ENCODE measurements around the gene ZNF518A.
"Not testable (repeated sequence)": the region's sequence is repeated elsewhere in the genome, so short reads cannot be mapped to it uniquely, and the experiment has no call there.

The ZNF518A gene

DNA sequence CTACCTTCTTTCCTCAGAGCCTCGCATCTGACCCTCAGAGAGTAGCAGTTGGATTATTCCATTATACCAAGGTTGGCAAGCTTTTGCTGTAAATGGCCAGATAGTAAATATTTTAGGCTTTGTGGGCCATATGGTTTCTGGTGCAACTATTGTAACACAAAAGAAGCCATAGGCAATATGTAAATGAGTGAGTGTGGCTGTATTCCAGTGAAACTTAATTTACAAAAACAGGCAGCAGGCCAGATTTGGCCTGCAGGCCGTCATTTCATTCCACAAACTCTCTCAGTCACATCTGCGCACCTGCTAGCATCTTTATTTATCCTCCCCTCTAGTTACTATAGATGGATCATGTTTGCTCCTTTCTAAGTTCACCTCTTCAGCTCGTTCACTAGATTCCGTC lies 6.7 kb downstream of the ZNF518A start:
- no peak for DNase-seq (ENCODE audit: low read depth in 2 of 3, low spot score in 1 of 3)

DNA sequence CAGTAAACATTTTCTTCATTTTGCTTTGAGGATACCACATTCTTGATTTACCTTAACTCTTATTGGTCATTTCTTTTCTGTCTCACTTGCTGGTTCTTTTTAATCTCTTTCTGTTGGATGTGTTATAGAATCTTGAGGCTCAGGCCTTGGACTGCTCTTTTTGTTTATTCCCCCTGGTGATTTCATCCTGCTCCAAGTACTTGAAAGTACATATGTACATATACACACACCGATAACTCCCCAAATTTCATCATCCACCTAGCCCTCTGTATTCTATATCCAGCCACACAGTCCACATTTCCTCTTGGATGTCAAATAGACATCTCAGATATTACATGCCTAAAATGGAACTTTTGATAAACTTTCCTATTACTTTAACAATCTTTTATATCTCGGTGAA lies 7.5 kb downstream of the ZNF518A start:
- DNase-seq (ENCODE audit: low read depth in 2 of 3, low spot score in 1 of 3) = no peak

DNA sequence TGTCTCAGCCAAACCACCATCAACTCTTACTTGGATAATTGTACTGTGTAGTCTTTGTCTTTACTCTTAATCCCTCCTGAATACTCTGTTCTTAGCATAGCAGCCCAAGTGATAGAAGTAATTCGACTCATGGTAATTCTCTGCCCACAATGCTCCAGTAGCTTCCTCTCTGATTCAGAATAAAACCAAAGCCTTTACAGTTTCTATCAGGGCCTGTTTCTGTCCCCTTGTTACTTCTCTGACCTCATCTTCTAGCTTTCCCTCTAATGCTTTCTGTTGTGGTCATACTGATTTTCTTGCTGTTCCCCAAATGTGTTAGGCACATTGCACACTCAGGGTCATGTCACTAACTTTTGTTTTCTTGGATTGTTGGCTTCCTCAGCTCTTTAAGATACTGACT lies 8.0 kb downstream of the ZNF518A start:
- DNase-seq (ENCODE audit: low read depth in 2 of 3, low spot score in 1 of 3) = no peak

DNA sequence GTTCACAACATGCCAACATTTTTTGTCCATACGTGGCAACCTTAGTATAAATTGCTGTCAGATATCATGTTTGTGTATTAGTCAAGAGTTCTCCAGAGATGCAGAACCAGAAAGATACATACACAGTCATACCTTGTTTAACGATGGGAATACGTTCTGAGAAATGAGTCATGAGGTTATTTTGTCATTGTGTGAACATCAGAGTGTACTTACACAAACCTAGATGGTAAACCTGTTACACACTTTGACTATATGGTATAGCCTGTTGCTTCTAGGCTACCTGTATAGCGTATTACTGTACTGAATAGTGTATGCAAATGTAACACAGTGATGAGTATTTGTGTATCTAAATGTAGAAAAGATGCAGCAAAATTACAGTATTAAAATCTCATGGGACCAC lies 22.3 kb downstream of the ZNF518A start:
- no peak for DNase-seq (ENCODE audit: low read depth in 2 of 3, low spot score in 1 of 3)

DNA sequence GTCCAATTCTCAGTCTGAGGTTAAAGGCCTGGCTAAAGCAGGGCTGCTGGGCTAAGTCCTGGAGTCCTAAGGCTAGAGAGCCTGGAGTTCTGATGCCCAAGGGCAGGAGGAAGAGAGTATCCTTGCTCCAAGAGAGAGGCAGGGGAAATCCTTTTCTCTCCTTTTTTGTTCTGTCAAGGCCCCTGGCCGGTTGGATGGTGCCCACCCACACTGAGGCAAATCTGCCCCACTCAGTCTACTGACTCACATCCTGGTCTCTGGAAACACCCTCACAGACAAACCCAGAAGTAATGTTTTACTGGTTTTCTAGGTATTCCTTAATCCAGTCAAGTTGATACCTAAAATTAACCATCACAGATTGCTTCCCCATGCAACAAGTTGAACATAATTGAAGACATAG lies 23.0 kb downstream of the ZNF518A start:
- no peak for DNase-seq (ENCODE audit: low read depth in 2 of 3, low spot score in 1 of 3)

DNA sequence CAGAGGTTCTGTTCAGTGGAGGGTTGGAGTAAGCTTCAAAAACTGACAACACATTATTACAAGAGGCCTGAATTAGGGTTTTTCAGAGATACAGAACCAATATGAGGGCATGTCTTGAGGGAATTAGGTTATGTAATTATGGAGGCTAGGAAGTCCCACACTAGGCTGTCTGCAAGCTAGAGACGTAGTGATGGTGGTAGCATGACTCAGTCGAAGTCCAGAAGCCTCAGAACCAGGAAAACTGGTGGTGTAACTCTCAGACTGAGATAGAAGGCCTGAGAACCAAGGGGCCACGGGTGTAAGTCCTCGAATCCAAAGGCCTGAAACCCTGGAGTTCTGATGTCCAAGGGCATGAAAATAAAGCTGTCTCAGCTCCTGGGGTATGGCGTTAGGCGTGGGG lies 35.6 kb downstream of the ZNF518A start:
- no peak for DNase-seq (ENCODE audit: low read depth in 2 of 3, low spot score in 1 of 3)

DNA sequence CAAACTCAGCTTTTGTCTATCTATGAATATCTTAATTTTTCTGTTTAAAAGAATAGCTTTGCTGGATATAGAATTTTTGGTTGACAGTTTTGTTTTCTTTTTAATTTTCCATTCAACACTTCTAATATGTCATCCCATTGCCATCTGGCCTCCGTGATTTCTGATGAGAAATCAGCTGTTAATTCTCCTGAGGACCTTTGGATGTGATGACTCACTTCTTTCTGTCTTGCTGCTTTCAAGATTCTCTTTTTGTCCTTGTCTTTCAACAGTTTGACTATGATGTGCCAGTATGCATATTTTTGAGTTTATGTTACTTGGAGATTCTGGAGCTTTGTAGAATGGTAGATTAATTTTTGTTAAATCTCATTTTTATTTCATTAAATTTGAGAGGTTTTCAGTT lies 38.4 kb downstream of the ZNF518A start:
- no peak for DNase-seq (ENCODE audit: low read depth in 2 of 3, low spot score in 1 of 3)

DNA sequence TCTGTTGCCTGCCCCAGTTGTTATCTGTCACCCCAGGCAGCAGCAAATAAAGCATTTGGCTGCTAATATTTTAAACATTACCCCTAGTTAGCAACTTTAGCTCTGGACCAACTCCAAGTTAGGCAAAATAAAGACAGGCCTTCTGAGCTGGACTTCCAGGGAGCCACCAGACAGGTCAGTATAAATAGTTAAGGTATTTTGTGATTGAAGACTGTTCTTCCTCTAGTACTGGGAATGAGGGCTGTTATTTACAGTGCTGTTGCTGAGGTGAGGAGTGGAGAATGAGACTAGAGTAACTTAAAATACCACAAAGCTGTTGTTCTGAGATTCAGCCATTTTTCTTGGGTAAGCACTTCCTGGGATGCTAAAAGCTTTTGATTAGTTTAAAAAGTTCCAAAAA lies 40.1 kb downstream of the ZNF518A start:
- no peak for DNase-seq (ENCODE audit: low read depth in 2 of 3, low spot score in 1 of 3)

DNA sequence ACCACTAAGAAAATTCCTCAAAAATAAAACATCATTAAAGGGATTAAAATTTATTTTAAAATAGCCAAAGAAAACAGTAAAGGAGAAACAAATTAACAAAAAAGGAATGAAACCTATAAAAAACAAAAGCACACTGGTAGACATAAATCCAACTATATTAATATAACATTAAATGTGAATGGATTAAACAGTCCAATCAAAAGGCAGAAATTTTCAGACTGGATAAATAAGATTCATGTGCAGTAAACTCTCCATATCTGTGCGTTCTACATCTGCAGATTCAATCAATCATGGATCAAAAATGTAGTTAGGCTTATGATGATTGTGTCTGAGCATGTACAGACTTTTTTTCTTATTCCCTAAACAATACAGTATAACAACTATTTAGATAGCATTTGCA lies 42.6 kb downstream of the ZNF518A start:
- no peak for DNase-seq (ENCODE audit: low read depth in 2 of 3, low spot score in 1 of 3)

DNA sequence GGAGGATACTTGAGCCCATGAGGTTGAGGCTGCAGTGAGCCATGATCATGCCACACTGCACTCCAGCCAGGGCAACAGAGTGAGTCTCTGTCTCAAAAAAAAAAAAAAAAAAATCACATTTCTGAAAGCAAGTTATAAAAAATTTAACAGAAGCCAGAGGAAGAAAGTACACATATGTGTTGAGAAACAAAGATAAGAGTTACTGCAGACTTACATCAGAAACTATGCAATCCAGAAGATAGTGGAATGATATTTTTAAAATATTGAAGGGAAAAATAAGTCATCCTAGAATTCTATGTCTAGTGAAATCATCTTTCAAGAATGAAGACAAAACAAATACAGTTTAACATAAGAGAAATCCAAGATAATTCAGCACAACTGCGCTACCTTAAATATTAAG lies 46.9 kb downstream of the ZNF518A start:
- no peak for DNase-seq (ENCODE audit: low read depth in 2 of 3, low spot score in 1 of 3)

DNA sequence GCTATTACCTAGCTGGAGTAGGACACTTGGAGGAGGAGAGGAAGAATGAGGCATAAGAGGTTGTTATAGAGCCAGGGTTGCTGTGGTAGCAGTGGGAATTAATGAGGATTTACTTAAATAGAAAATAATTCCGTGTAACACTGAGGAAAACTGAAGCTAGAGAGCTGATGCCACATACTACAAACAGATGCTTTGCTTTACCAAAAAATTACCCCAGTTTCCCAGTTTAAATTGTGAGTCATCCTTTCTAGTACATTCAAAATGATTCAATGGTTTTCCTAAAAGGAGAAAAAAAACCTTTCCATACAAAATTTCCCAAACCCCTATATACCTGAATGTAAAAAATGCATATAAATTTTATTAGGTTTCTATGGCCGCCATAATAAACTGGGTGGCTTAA lies 58.3 kb downstream of the ZNF518A start:
- DNase-seq (ENCODE audit: low read depth in 2 of 3, low spot score in 1 of 3) = no peak

DNA sequence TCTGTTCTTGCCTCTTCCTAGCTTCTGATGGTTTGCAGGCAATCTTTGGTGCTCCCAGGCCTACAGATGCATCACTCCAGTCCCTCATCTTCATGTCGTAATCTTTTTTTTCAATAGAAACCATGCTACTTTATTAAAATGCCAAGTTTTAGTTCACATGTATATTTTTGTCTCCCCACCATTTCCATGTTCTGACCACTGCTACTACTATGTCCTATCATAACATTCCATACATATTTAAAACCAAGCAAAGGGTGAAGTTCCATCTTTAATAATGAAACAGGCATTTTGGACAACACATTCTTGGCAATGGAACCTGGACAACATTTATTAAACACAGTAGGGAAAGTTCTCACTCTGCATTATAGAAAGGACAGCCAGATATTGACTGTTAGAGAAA lies 58.8 kb downstream of the ZNF518A start:
- no peak for DNase-seq (ENCODE audit: low read depth in 2 of 3, low spot score in 1 of 3)

DNA sequence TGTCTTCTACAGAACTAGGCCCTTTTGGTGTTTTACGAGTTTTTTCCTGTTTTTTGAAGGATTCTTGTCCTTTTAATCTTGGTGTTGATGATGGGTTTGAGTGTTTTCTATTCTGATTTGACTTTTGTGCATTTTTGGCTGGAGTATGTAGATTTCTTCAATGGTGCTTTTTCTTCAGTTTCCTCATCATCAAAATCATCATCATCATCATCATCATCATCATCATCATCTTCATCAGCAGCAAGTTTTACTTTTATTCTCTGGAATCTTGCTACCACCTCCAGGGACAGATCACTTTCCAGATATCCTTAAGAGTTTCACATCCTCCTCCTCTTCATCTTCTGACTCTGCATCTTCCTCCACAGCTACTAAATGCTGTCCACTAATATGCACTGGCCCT lies 59.4 kb downstream of the ZNF518A start:
- DNase-seq (ENCODE audit: low read depth in 2 of 3, low spot score in 1 of 3) = not testable (repeated sequence)

DNA sequence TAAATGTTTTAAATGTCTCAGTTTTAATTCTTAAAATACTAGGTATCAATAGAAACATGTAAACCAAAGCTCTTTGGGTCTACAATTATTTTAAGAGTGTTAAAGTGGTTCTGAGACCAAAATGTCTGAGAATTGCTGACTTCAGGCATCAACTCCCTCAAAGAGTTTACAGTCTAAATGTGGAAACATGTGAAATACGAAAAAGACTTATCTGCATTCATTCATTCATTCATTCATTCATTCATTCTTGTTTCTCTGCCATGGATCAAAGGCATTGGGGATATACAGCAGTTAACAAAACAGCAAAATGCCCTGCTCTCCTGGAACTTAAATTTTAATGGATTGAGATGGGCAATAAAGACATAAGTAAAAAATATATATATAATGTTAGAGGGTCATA lies 71.4 kb downstream of the ZNF518A start:
- DNase-seq (ENCODE audit: low read depth in 2 of 3, low spot score in 1 of 3) = no peak

DNA sequence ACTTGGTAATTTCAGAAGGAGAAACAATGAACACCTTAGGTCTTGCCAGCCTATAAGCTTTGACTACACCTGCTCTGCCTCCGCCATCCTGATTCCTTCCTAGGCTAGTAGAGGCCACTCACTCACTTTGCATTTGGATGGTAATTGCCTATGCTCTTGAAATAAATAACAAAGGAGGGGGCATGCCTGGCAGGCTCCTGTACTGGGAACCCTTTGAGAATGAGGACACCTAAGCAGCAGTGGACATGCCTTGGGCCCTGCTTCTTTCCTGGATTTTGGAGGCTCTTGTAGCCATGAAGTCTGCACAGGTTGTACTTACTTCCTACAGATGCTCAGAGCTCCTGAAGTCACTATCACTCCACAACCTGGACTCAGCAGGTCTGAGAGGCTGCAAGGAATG lies 75.5 kb downstream of the ZNF518A start:
- no peak for DNase-seq (ENCODE audit: low read depth in 2 of 3, low spot score in 1 of 3)

DNA sequence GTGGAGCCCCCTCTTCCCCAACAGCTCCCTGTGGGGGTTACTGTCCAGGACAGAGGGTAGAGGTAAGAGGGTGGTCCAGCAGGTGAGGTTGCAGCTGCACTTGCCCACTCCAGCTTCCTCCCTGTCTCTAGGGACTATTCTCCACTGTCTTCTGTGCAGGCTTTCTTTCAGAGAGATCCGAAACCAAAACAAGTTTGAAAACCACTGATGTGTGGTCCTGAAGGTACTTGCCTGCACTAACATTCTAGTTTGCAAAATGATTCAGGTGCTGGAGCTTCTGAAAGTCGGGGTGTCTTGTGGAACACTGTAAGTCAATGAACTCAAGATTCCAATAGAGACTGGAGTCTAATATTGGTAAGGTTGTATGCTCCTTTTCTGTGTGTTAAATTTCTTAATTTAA lies 78.2 kb downstream of the ZNF518A start:
- DNase-seq (ENCODE audit: low read depth in 2 of 3, low spot score in 1 of 3) = no peak

DNA sequence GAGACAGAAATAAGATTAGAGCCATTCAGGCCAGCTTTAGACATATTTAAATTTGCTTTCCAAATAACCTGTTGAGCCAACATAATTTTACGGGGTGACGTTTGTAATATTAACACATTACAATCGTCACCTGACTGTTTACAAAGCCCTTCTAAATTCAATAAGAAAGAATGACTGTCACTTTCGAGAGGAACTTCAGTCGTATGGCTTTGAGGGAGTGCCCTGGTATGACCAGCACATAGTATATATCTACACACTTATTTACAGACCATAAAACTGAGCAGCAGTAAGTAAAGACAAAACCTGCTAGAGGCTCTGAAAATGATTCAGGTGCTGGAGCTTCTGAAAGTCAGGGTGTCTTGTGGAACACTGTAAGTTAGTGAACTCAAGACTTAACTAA lies 78.8 kb downstream of the ZNF518A start:
- no peak for DNase-seq (ENCODE audit: low read depth in 2 of 3, low spot score in 1 of 3)

DNA sequence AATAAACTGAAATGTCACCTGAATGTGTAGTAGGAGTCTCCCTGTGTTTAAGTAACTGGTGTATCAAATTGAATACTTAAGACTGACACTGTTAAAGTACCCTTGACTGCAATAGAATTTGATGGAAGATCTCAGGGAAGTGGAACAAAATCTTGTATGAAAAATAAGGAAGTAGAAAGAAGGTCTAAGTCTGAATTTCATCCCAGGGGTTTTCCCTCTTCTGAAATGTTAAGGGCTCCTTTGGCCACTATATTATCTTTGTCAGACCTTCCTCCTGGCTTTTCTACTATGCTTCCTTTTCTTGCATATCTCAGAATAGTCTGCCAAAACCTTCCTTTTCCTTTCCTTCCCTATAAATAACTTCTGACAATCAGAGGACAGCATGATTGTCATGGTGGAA lies 81.7 kb downstream of the ZNF518A start:
- DNase-seq (ENCODE audit: low read depth in 2 of 3, low spot score in 1 of 3) = no peak

DNA sequence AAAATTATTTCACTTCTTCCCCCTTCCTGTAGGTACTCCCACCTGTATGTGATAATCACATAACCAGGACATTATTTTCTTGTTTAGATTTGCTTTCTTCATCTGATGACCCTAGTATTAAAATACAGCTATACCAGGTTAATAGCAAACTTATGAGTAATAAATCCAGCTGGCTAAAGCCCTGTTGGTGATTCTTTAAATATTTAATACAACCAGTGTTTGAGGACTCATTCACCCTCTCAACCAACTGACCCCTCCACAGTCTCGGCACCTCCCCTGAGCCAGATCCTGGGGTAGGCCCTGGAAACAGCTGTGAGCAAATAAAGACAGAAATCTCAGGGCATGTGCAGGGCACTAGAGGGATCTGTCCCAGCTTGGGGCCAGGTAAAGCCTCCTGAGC lies 82.8 kb downstream of the ZNF518A start:
- DNase-seq (ENCODE audit: low read depth in 2 of 3, low spot score in 1 of 3) = no peak

Data from stimulated activated CD4-positive, alpha-beta T cell treated with anti-CD3 and anti-CD28 coated beads, Interleukin-12 subunit alpha, Interleukin-12 subunit beta, amount 100 ng/mL, for 48 hours (primary cell).